Activated naive CD4-positive, alpha-beta T cell (primary cell): ENCODE measurements around the gene TARS1.

Experiments used
- DNase-seq, 4 experiments: peaks; one replicate each; lab custom pipeline; 2025; lab: John Stamatoyannopoulos, UW

Gene TARS1

GRCh38 chr5:33440482-33441240 lies at the start of gene TARS1:
TSS of gene TARS1 (plus strand) at chr5:33440965. CDS start at chr5:33441087, 122 bp downstream.
- peak; percentile 76 to 94 (median 82) for DNase-seq

- DNase-seq, result no peak
Observed at GRCh38 chr5:33398501-33398900, 42.3 kb upstream of the TARS1 start.

GRCh38 chr5:33400675-33401074 lies 40.1 kb upstream of the TARS1 start:
- no peak for DNase-seq

- no peak for DNase-seq
Observed at GRCh38 chr5:33401482-33402390, 39.0 kb upstream of the TARS1 start.

- DNase-seq, result no peak
Observed at GRCh38 chr5:33403187-33403586, 37.6 kb upstream of the TARS1 start.

- no peak for DNase-seq
Observed at GRCh38 chr5:33408816-33409215, 31.9 kb upstream of the TARS1 start.

- no peak for DNase-seq
Observed at GRCh38 chr5:33409435-33410170, 31.2 kb upstream of the TARS1 start.

- DNase-seq, result no peak
Observed at GRCh38 chr5:33410221-33410620, 30.5 kb upstream of the TARS1 start.

GRCh38 chr5:33411498-33411897 lies 29.3 kb upstream of the TARS1 start:
- no peak for DNase-seq

- no peak for DNase-seq
Observed at GRCh38 chr5:33415811-33416354, 24.9 kb upstream of the TARS1 start.

GRCh38 chr5:33417632-33418031 lies 23.1 kb upstream of the TARS1 start:
- no peak for DNase-seq

GRCh38 chr5:33420946-33421345 lies 19.8 kb upstream of the TARS1 start:
- no peak for DNase-seq

- no peak for DNase-seq
Observed at GRCh38 chr5:33422191-33422590, 18.6 kb upstream of the TARS1 start.

- no peak for DNase-seq
Observed at GRCh38 chr5:33423018-33423630, 17.6 kb upstream of the TARS1 start.

GRCh38 chr5:33425314-33425713 lies 15.5 kb upstream of the TARS1 start:
- no peak for DNase-seq

- no peak for DNase-seq
Observed at GRCh38 chr5:33430983-33431382, 9.8 kb upstream of the TARS1 start.

GRCh38 chr5:33432656-33433055 lies 8.1 kb upstream of the TARS1 start:
- DNase-seq, result no peak

GRCh38 chr5:33433303-33434240 lies 7.2 kb upstream of the TARS1 start:
- no peak for DNase-seq

- peak in 3 of 4 experiments; percentile 3 to 30 (median 17) for DNase-seq
Observed at GRCh38 chr5:33435893-33436490, 4.8 kb upstream of the TARS1 start.

GRCh38 chr5:33438996-33439395 lies 1.8 kb upstream of the TARS1 start:
- DNase-seq, result no peak
